NCI-H82 (cell line): ENCODE results near the gene TOM1L2.

Experiments used
- DNase-seq: peaks from one replicate; lab custom pipeline; 2025; lab: John Stamatoyannopoulos, UW

Gene TOM1L2

GRCh38 chr17:17874478-17874877, 97.7 kb downstream of the TOM1L2 start:
- DNase-seq = no peak

- no peak for DNase-seq
These were observed 98.7 kb downstream of the TOM1L2 start for GRCh38 chr17:17873450-17873991.

DNA sequence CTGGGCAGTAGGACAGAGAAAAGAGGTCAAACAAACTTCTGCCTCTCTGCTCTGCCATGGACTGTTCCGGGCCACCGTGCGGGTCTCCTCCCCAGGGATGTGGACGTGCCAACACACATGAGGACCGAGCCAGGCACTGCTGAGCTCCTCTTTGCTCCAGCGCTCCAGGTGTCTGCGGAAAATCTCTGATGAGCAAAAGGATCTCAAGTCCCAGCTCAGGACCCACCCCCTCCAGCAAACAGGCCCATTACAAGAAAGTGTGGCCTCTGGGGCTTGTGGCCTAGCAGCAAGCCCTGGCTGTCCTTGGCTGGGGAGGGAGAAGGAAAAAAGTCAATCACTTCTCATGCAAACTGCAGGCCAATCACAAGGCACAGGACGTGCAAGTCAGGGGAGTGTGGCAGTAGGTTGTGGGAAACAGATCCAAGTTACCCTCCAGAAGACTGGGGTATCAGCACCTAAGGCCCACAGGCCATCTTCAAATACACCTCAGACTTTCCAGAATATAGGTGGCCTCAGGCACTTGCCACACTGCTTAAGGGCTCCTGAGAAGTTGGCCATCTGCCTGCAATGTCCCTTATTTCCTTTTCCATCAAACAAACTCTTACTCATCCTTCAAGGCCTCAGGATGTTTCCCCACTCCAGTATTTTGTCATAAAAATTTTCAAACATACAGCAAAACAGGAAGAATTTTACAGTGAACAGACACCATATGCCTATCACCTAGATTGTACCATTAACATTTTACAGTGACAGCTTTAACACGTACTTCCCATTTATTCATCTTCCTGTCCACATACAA, 99.5 kb downstream of the TOM1L2 start:
- DNase-seq = no peak

DNA sequence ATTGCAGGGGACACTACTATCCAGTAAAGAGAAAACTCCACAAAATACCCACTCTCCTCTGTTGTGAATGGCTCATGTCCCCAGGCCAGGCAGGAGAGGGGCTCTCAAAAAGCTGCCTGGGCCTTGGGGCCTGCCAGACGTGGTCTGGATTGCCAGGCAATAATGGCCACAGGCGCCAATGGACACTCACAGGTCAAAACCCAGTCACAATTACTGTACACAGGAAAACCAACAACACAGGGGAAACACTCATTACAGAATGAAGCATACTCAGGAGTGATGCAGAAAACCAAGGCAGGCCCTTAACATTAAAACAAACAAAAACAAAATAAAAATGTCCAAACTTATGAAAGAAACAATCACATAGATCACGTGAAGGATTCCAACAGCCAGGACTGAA, 100.3 kb downstream of the TOM1L2 start:
- DNase-seq = no peak

- peak; percentile 38 for DNase-seq
These were observed 102.0 kb downstream of the TOM1L2 start for GRCh38 chr17:17870247-17870646.

- peak; percentile 40 for DNase-seq
These were observed 103.3 kb downstream of the TOM1L2 start for GRCh38 chr17:17868641-17869522.

DNA sequence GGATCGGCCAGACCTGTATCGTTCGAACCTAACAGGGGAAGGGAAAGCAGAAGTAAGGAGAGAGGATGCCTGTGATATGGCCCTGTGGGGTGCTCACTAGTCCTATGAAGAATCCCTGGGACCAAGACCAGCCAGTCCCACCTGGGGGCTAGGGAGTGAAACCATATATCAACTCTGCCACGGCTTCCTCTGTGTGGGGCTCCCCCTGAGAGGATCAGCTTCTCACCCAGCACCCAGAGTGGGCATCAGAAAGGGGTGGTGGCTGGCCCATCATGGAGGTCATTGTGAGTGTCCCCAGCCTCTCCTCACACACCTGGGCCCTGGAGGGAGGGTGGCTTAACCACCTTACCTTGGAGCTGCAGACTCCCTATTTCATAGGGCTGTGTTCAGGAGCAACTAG, 105.3 kb downstream of the TOM1L2 start:
- no peak for DNase-seq

DNA sequence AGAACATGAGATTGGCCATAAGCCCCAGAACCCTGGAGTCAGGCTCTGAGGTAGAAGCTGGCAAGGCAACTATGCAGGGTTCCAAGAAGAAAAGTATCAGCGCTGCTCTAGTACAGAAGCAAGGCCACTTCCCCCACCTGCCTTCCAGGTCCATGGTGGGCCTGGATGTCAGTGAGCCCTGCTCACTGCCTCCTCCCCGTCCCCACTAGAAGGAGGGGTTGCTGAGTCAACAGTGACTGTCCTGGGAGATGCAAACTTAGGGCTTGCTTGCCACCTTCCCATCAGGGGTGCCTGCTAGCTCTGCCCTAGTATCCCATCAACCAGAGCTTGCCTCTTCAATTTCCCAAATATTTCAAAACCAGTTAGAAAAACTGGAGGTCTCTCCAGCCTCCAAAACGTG, 105.8 kb downstream of the TOM1L2 start:
- no peak for DNase-seq

DNA sequence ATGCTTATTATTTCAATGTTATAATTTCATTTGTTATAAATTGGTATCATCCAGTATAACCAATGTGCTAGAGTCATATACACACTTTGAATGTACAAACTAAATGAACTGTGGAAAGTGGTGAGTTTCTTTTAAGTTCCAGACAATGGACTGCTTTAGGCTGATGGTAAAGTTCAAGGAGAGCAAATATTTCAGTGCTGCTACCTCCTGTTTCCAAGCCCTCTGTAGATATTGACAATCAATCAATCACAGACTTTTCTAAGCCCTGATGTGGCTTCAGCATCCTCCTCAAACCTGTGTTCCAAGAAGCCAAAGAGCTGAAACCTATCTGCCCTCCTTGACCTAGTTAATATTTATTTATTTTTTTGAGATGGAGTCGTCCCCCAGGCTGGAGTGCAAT, 107.2 kb downstream of the TOM1L2 start:
- DNase-seq = no peak

- DNase-seq = no peak
These were observed 111.5 kb downstream of the TOM1L2 start for GRCh38 chr17:17860766-17861107.

GRCh38 chr17:17859909-17860765, 112.1 kb downstream of the TOM1L2 start:
- peak; percentile 86 for DNase-seq

DNA sequence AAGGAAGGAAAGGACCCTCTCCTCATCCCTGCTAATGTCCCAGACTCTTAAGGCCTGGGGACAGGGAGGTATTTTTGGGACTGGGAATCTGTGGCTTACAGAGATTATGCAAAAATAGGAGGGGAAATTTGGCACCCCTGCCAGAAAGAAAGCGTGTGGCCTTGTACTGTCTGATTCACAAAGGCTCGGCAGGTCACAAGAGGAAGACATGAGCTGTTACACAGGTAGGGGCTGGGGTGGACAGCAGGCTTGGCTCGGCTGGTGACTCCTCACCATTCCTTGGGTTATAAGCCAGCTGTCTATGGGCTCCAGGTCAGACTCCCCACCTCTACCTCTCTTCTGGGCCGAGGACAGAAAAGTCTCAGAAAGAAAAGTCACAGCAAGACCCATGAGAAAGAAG, 114.7 kb downstream of the TOM1L2 start:
- DNase-seq = no peak

- DNase-seq = no peak
These were observed 115.8 kb downstream of the TOM1L2 start for GRCh38 chr17:17856386-17856785.

DNA sequence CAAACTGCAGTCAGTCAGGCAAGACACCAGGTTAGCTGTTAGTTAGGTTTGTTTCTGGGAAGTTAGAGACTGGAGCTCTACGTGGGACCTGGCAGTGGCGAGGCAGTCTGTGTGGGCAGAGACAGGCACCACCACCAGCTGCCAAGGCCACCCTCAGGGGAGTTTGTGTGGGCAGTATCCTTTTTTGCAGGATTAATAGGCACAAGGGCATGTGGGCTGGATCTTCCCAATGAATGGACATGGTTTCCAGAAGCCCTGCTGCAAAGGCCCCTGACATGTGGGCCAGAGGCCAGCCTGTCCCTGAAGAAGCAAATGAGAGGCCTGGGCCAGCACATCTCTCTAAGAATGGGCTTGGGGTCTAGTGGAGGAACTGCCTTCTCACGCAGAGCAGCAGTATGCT, 116.2 kb downstream of the TOM1L2 start:
- no peak for DNase-seq

DNA sequence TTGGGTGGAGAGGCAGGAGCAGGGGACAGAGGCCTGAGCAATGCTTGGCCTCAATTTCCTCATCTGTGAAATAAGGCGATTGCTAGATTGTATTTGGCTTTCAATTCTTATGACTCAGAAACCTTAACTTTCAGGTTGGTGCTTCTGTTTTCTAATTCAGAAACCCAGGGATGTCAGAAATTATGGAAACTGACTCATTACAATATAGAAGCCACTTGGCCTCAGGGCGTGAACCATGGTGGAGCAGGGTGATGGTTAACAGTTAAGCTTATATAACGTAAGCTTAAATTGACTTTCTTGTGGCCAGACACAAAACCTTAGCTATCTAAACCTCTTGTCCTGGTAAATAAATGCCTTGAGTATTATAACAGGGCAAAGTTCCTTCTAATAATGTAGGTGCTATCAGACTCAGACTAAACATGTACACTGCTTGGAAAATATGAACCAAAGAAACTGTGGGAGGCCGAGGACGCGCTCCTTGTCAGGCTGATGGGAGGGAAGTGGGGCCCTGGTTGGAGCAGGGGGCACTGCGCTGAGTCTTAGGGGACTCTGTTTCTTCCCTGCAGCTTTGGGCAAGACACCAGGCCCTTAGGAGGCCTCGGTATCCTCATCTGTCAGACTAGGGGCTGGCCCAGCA, 118.3 kb downstream of the TOM1L2 start:
- DNase-seq = no peak

- DNase-seq = no peak
These were observed 119.3 kb downstream of the TOM1L2 start for GRCh38 chr17:17852930-17853329.

DNA sequence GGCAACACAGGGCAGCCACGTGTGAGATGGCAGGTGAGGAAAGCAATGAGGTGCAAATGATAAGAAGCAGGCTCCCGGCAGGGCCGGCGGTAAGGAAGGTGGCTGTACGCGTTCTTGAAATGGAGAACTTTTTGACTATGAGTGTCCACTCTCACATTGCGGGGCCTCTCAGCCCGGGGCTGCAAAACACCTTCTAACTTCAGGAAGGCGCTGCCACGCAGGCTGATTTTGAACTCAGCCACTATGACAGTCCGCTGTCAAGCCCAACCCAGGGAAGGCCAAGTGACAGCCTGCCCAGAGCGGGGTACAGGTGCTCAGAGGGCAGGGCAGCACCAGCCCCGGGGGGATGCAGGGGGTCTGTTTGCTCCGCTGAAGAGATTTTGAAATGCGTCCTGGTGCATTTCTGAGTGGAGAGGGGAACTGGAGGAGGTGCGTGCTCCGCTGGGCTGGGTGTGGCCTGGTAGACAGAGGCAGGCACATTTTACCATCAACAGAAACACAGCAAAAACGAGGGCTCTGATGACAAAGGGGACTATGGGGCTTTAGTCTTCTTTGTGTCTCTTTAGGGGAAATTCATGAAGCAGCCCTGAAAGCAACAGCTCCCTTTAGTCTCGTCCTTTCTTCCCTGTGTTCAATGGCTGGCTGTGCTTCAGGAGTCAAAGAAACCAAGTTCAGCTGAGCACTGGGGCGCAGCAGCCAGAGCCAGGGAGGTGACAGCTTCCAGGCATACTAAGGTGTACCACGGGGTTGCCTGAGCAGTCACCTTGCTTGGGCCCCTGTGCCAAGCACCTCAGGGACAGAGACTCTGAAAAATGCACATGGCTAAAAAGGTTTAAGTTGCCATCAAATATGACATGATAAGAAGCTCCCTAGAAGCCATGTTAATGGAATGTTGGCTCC, 120.8 kb downstream of the TOM1L2 start:
- DNase-seq = no peak

- DNase-seq = peak; percentile 67
These were observed 122.3 kb downstream of the TOM1L2 start for GRCh38 chr17:17849845-17850373.

- no peak for DNase-seq
These were observed 122.9 kb downstream of the TOM1L2 start for GRCh38 chr17:17849147-17849820.
